HK-2 (cell line): ENCODE data around the gene CCDC57.
"Not testable (repeated sequence)": the region's sequence is repeated elsewhere in the genome, so short reads cannot be mapped to it uniquely, and the experiment has no call there.

Experiments
- DNase-seq: peaks from one replicate; pipeline ENCODE4 v3.0.0-alpha.2; 2018; ENCODE audit not compliant: unreplicated experiment

Gene CCDC57, protein sequence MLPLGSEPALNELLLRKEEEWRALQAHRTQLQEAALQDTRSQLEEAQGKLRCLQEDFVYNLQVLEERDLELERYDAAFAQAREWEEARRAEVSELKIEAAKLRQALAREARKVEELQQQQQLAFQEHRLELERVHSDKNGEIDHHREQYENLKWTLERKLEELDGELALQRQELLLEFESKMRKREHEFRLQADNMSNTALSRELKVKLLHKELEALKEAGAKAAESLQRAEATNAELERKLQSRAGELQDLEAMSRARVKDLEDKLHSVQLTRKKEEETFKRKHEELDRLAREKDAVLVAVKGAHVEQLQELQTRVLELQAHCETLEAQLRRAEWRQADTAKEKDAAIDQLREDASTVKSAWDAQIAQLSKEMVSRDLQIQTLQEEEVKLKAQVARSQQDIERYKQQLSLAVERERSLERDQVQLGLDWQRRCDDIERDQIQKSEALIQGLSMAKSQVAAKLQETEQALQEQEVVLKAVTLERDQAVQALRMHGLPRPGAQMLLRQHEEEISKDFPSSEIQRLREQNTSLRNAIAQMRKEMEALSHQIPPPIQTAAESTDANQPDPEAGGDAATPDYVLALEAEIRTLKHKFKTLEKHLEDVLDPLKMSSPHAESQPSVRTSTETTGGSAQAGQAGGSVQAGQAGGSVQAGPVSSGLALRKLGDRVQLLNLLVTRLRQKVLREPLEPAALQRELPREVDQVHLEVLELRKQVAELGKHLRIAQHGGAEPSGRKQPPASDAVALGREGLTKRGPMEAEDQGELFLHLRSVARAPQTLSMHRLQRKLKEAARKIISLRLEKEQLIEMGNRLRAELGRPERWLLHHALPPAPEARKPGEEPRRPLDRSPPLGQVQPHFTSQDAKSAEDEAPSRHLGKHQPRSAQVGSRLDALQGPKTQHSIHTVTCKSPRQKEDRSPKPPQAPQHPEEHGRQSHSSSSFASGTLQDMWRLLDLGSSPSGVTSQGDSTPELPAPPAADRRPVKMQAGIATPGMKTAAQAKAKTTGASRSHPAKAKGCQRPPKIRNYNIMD

DNA sequence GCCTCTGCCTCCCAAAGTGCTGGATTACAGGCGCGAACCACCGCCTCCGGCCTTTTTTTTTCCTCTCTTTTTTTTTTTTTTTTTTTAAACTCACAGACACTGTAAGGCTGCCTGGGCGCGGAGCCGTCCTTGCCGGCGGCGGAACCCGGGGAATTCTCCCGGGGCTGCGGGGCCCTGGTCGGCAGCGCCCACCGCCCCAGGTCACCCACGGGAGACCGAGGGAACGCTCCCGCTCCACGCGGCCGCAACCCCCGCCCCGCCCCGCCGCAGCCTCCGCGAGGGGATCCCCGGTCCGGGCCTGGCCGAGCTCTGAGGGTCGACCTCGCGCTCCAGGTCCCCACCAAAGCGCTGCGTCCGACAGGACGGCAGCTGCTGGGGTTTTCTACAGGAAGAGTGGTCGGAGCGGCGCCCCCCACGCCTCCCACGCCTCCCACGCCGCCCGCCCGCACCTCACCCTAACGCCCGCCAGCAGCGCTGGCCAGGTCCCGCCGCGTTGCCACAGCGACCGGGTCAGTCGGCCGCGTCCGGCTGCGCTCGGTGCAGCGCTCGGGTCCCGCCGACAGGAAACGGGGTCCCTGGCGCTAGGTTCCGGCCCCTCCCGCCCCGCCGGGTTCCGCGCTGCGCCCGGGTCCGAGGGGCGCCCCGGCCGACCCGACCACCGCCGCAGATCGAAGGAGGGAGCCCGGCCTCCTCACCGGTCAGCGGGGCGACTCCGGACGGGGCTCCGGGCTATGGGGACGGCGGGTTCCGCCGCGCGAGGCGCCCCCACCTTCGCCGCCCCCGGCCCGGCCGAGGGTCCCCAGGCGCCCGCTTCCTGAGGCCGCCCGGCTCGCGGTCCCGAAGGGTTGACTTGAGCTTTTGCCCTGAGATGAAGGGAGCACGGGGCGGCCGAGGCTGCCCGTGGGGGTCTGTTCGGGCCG is at the start of gene CCDC57:
Gene CCDC57, minus strand, starts transcription at position 512 of the 920 bp plus-strand sequence. CDS start 10,898 bp downstream, outside the sequence.
- peak; percentile 83 for DNase-seq

DNA sequence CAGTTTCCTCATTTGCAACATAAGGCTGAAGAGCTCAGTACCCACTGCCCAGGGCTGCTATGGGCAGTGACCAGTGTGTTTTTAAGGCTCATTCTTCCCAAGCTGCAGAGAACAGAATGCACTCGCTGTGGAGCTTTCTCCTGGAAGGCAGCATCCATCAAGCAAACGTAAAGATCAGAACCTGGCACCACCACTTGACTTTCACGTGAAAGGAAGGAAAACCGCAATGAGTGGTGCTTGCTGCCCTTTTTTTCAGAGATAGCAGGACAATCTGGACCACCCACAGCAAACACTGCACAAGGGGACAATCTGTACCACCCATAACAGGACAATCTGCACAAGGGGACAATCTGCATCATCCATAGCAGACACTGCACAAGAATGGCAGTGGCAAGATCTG is 49.7 kb upstream of the CCDC57 start:
- DNase-seq, result no peak

DNA sequence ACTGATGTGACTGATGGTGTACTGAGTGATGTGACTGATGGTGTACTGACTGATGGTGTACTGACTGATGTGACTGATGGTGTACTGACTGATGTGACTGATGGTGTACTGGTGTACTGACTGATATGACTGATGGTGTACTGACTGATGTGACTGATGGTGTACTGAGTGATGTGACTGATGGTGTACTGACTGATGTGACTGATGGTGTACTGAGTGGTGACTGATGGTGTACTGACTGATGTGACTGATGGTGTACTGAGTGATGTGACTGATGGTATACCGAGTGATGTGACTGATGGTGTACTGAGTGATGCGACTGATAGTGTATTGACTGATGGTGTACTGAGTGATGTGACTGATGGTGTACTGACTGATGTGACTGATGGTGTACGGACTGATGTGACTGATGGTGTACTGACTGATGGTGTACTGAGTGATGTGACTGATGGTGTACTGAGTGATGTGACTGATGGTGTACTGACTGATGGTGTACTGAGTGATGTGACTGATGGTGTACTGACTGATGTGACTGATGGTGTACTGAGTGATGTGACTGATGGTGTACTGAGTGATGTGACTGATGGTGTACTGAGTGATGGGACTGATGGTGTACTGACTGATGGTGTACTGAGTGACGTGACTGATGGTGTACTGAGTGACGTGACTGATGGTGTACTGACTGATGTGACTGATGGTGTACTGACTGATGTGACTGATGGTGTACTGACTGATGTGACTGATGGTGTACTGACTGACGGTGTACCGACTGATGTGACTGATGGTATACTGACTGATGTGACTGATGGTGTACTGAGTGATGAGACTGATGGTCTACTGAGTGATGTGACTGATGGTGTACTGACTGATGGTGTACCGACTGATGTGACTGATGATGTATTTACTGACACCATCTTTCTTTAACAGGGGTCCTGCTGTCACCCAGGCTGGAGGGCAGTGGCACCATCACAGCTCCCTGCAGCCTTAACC is 47.6 kb upstream of the CCDC57 start:
- DNase-seq, result not testable (repeated sequence)

DNA sequence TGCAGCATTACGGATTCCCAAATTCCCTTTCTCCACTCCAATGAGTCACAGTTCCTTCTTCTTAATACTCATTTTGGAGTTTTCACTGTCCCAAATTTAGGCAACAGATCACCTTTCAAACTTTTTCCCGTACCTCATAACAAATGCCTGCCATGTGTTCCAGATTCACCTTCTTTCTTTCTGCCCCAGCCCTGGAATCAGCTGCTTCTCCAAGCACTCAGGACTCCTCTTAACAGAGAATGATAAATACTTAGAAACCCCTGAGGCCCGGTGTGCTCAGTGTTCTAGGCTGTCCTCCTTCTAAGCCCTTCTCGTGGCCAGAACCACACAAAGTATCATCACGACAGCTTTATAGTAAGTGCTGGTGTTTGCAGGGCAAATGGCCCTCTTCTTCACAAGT is 45.9 kb upstream of the CCDC57 start:
- DNase-seq, result no peak

DNA sequence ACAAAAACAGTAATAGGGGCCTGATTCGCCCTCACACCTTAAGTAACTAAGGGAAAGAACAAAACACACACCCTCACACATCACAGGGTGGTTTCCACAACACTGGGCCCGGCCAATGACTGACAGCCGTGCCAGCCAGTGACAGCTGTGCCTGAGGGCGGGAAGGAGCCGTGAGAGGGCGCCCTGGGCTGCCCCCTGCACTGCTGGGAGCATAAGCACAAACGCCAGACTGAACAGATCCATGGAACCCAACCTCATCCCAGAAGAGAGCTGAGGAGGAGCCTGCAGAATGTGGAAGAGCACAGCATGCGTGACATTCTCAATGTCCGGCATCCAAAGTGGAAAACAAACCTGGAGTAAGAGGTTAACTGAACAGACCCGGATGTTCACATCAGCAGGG is 44.8 kb upstream of the CCDC57 start:
- DNase-seq, result no peak

DNA sequence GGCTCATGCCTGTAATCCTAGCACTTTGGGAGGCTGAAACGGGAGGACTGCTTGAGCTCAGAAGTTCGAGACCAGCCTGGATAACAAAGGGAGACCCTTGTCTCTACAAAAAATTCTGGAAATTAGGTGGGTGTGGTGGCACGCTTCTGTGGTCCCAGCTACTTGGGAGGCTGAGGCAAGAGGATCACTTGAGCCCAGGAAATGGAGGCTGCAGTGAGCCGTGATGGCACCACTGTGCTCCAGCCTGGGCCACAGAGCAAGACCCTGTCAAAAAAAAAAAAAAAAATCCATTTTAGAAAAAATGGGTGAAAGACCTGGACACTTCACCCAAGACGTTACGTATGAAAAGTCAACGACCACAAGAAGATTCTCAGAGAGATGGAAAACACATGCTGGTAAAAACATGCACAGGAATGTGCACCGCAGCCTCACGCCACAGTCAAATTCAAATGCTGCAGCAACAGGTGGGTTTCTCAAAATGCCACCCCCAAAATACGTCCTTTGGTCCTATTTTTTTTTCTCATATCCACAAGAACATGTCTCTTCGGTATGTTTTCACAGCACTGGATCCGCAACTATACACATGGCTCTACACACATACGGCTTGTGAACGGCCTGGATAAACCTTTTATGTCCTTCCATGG is 43.7 kb upstream of the CCDC57 start:
- DNase-seq, result no peak

DNA sequence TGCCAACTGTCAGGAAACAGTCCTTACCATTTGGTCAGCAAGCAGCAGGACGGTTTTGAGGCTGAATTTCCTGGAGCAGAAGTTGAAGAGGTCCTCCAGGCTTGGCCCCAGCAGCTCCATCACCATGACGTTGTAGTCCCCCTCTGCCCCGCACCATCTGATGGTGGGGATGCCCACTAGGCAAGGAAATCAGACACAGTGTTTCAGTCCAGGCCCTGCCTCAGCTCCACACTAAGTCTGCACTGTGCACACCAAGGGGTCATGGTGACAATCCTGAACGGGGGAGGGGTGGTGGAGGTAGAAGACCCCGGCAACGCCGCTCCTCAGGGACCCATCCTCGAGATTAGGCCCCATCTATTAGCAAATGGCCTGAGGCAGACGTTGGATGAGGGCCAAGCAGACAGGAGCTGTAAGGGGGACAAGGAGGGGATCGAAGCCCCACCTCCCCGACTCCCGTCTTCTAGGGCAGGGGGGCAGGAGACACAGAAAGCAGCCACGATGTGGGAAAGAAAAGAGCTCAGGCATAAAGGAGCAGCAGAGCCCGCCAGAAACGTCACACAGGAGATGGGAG is 42.8 kb upstream of the CCDC57 start:
- no peak for DNase-seq

DNA sequence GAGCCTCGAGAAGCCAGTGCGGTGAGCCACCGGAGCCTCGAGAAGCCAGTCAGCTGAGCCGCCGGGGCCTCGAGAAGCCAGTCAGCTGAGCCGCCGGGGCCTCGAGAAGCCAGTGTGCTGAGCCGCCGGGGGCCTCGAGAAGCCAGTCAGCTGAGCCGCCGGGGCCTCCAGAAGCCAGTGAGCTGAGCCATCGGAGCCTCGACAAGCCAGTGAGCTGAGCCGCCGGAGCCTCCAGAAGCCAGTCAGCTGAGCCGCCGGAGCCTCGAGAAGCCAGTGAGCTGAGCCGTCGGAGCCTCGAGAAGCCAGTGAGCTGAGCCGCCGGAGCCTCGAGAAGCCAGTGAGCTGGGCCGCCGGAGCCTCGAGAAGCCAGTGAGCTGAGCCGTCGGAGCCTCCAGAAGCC is 42.1 kb upstream of the CCDC57 start:
- not testable (repeated sequence) for DNase-seq

DNA sequence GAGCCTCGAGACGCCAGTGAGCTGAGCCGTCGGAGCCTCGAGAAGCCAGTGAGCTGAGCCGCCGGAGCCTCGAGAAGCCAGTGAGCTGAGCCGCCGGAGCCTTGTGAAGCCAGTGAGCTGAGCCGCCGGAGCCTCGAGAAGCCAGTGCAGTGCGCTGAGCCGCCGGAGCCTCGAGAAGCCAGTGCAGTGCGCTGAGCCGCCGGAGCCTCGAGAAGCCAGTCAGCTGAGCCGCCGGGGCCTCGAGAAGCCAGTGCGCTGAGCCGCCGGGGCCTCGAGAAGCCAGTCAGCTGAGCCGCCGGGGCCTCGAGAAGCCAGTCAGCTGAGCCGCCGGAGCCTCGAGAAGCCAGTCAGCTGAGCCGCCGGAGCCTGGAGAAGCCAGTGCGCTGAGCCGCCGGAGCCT is 41.5 kb upstream of the CCDC57 start:
- DNase-seq, result not testable (repeated sequence)

DNA sequence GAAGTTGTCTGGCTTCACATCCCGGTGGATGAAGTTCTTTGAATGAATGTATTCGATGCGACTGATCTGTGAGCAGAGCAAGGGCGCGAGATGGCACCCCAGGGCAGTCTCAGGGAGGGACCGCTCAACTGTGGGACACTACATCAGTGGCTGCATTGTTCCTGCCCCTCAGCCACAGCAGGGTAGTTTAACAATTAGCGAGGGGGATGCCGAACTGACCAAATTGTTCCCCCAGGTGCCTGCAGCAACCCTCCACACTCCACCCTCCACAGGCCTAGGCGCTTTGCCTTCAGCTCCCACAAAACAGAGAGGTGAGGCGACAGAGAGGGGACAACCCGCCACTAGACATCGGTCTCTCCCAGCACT is 40.5 kb upstream of the CCDC57 start:
- DNase-seq, result no peak

DNA sequence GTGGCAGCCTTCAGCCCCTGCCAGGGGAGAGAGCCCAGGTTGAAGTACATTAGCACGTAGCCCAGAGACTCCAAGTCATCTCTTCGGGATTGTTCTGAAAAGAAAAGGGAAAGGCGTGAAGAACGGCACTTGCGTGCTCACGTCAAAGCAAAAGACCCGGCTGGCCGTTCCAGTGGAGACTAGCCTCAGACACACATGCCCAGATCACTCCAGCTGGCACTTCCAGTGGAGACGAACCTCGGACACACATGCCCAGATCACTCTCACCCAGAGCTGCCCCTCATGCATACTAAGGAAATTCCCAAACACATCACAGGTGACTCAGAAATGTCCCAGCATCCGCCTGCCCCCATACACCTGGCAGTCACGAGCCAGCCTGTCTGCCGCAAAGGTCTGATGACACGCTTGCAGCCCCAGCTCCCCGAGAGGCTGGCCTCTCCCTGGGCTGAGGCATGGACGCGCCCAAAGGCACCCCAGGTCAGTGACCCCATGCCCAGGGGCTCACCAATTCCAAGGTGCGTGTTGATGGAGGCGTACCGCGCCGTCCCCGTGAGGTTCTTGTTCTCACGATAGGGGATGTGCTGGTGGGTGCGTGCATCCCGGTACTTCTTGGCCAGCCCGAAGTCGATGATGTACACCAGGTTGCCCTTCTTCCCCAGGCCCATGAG is 40.0 kb upstream of the CCDC57 start:
- DNase-seq, result no peak

DNA sequence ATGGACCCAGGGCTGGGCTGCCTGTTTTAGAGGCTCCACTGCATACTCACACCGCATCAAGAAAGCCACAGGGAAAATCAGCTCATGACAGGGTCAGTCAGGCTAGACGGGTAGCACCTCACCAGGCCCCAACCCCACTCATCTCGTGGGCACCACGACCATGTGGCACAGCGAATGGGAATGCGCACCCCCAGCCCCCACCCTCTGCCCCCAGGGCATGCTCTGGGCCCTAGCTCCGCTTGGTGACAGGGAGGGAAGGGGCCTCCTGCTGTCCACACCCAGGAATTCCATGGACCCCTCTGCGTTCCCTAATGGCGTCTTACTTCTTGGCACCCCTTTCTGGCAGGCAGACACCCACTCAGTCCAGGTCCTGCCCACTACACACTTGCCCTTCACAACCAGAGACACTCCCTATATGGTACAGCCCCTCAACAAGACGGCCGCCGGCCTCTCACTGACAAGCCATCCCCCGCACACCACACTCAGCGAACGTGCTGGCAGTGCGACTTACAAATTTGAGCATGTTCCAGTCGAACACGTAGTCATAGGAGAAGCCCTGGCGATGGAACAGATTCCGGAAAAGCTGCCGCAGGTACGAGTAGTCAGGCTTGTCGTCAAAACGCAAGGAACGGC is 38.3 kb upstream of the CCDC57 start:
- no peak for DNase-seq

DNA sequence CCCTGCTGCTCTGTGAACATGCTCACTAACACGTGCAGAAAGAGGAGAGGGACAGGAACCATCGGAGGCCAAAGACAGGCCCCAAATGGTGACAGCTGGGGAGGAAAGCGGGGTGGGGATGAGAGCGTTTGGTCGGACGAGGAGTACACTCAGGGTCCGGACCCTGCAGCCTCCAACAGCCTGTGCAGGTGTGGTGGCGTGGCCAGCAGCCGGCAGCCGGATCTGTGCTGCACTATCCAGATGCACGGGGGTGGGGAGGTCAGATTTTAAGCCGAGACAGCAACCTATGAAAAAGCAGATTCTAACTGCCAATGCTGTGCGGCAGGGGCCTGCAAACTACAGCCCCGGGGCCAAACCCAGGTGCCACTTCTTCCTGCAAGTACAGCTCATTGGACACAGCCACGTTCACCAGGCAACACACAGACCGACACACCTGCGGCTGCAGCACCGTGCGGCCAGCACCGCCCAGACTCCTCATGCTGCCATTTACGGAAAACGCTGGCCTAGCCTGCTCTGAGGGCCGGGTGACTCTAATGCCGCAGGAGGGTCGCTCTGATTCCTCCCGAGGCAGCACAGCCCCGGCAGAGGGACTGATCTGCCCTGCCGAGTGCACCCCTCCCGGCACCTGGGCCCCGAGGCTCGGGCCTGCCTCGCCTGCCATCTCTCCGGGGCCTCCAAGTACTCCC is 37.4 kb upstream of the CCDC57 start:
- DNase-seq, result no peak

DNA sequence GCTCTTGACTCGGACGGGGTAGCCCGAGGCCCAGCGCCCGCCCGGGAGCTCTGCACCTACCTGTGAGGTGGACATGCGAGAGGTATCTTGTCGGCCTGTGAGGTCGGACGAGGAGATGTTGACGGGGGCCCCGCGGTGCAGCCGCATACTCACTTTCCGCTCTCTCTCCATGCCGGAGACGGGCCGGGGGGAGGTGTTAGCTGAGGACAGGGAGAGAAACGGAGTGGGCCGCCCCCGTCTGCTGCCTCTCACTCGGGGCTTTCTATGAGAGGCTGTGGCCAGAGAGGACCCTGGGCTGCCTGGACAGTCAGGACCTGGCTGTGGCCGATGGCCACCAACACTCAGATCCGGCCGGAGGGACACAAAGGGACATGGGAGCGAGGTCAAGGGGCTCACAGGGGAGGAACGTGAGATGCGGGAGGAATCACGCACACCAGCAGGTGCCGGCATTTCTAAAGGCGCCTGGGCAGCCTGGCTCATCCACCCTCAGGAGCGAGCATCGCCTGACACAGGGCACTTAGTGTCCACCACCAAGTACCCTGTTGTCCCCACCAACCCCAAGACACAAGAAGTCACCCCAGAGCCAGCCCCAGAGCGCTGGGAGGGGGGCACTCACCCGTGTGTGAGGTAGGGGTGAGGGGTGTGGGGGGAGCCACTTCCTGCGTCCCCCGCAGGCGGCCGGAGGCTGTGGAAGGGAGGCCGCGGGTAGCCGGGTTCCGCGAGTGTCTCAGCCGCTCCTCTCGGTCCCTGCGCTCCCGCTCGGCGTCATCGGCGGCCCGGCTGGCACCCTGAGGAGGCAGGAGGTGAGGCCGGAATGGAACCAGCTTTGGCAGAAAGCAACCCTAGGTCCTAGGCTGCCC is 36.4 kb upstream of the CCDC57 start:
- no peak for DNase-seq

DNA sequence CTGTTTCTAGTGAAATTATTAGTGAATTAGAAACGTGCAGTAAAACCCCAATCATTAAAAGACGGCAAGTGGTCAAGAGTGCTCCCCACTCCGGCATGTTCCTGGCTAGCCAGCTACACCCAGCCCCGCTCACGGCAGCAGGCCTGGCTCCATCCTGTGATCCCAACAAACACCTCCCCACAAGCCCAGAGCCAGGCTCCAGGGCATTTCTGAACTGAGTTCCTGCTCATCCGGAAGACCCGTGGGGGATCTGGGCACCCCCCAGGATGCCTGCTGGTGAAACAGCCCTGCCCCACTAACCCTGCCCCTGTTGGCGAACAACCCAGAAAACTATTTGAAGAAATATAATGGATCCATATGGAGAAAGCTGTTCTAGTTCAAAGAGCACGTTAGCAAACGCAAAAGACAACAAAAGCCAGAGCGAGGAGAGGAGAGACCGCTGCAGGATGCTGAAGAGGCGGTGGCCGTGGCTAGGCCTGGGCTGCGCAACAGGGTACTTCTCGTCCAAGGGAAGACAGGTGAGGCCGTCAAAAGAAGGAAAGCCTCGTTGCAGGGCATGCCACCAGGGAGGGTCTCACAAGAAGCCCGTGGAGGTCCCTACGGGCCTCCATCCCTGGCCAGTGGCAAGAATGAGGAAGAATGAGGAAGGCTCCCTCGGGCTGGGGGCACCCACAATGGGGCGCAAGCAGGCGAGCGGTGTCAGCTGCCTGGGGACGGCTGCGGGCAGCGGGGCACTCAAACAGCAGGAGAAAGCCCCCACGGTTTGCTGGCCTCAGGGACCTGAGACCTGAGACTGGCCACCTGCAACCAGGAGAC is 35.4 kb upstream of the CCDC57 start:
- no peak for DNase-seq
